HEK293T (cell line): ENCODE data around the gene CLN6.

Experiments used
- BHLHE40 ChIP-seq: fragments of 450-650 bp; IDR thresholded peaks from 2 replicates; pipeline ENCODE4 v1.6.1; 2016; ENCODE audit warnings: mild to moderate bottlenecking, moderate library complexity, borderline replicate concordance
- ELF4 ChIP-seq: fragments of 450-650 bp; IDR thresholded peaks from 2 replicates; pipeline ENCODE4 v1.6.1; 2017; ENCODE audit warnings: antibody characterized with exemption
- FOXK2 ChIP-seq: fragments of 450-650 bp; IDR thresholded peaks from 2 replicates; pipeline ENCODE4 v1.6.1; 2016; ENCODE audit warnings: mild to moderate bottlenecking
- FOXM1 ChIP-seq: fragments of 450-650 bp; IDR thresholded peaks from 2 replicates; pipeline ENCODE4 v1.6.1; 2017; ENCODE audit warnings: mild to moderate bottlenecking, borderline replicate concordance
- HDGF ChIP-seq: fragments of 450-650 bp; IDR thresholded peaks from 2 replicates; pipeline ENCODE4 v1.6.1; 2017; ENCODE audit warnings: antibody characterized with exemption, borderline replicate concordance
- L3MBTL2 ChIP-seq: fragments of 450-650 bp; conservative IDR thresholded peaks from 2 replicates; pipeline ENCODE4 v1.6.1; 2016; ENCODE audit warnings: mild to moderate bottlenecking
- LEF1 ChIP-seq: fragments of 450-650 bp; IDR thresholded peaks from 2 replicates; pipeline ENCODE4 v1.6.1; 2017; ENCODE audit warnings: mild to moderate bottlenecking, borderline replicate concordance
- NFRKB ChIP-seq: fragments of 450-650 bp; IDR thresholded peaks from 2 replicates; pipeline ENCODE4 v1.6.1; 2016; ENCODE audit warnings: mild to moderate bottlenecking, moderate library complexity
- SP1 ChIP-seq: fragments of 450-650 bp; IDR thresholded peaks from 2 replicates; pipeline ENCODE4 v1.6.1; 2017
- SUZ12 ChIP-seq: fragments of 450-650 bp; IDR thresholded peaks from 2 replicates; pipeline ENCODE4 v1.6.1; 2016; ENCODE audit warnings: mild to moderate bottlenecking
- TARDBP ChIP-seq: fragments of 450-650 bp; IDR thresholded peaks from 2 replicates; pipeline ENCODE4 v1.6.1; 2016
- ZNF384 ChIP-seq: fragments of 450-650 bp; IDR thresholded peaks from 2 replicates; pipeline ENCODE4 v1.6.1; 2016

DNA sequence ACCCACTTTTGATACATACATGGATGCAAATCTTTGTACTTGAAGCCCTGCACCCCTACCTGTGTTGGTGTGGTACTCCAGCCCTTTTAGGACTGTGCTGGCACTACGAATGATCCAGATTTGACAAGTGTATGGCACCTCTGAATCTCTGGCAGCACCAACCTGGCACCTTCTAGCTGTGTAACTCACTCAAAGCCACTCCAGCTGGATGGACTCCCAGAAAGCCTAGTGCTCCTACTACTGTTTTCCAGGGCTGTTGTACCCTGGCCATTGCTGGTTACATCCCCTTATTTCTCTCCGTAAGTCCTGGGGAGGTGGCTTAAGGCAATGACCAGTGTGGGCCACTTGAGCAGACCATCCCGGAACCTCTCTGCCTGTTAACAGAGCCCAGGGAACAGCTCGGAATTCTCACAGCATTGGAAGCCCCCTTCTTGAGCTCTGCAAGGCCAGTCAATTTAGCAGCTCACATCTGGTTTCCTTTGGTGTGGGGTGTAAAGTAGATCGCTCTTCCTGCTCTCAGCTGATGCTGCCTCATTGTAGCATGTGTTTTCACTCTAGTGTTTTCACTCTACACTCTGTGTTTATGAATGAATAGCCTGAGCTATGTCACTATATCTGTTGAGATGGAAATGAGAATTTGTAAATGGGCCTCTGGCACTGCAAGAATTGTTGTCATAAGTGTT, 36.6 kb downstream of the CLN6 start:
- TF ChIP-seq ELF4 (no peak), SP1 (no peak), TARDBP (no peak), NFRKB (no peak), SUZ12 (no peak), BHLHE40 (no peak), FOXK2 (no peak), ZNF384 (no peak), LEF1 (no peak), HDGF (no peak), FOXM1 (no peak), L3MBTL2 (no peak)
